ENCODE data around the gene SUSD2. TPM values are rescaled to one million over a fixed set of nuclear protein-coding genes. Genes with fewer than 3 reads are reported as not detected.
"Not testable (repeated sequence)": the region's sequence is repeated elsewhere in the genome, so short reads cannot be mapped to it uniquely, and the experiment has no call there.

SUSD2 gene
- total RNA-seq, result 0.75 and 0.79 TPM in 2 replicates
- long read RNA-seq, result 0 reads

DNA sequence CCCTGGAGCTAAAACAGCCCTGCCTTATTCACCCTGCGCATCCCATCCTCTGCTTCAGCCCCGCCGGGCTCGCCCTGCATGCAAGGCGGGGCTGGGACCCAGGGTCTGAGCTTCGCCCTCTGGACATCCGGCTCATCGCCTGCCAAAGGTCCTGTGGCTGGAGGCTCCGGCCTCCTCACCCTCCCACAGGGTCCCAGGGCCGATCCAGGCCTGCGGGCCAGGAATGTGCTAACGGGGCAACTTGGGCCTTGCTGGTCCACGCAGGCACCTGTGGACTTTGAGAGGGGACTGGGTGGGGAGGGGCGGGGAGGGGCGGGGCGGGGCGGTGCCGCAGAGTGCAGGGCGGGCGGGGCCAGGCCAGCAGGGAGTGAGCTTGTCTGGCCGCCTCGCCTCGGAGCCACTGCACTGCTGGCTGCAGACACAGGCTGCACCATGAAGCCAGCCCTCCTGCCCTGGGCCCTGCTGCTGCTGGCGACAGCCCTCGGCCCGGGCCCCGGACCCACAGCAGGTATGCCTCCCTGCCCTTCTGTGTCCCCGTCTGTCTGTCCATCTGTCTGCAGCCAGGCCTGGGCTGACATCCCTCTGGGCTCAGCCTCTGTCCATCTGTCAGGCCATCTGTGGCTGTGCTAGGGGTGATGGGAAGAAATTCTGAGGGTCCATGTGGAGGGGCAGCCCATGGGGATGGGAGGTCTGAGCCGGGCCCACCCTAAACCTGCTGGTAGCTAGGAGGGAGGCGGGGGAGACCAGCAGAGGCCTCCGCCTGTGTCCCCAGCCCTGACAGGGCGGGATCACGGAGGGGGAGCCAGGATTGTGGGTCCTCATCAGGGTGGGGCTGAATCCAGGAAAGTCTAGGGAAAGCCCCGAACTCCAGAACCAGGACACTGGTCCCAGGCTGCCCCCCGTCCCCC, at the start of gene SUSD2:
Gene SUSD2 (plus strand): TSS at position 400 of the 908 bp plus-strand sequence. CDS start 33 bp downstream, at position 433.
- Mint-ChIP-seq H3K27ac (no peak within 1 kb of the TSS), H3K27me3 (no peaks in the 10 kb centered on the region), H3K36me3 (ENCODE audit: insufficient read depth) (no peaks in the 10 kb centered on the region), H3K4me3 (ENCODE audit: low read depth) (no peak within 1 kb of the TSS), H3K9me3 (ENCODE audit: low read depth) (no peaks in the 10 kb centered on the region), H3K4me1 (ENCODE audit: low read depth) (no peaks in the 10 kb centered on the region)
- TF ChIP-seq, protein P1, sequence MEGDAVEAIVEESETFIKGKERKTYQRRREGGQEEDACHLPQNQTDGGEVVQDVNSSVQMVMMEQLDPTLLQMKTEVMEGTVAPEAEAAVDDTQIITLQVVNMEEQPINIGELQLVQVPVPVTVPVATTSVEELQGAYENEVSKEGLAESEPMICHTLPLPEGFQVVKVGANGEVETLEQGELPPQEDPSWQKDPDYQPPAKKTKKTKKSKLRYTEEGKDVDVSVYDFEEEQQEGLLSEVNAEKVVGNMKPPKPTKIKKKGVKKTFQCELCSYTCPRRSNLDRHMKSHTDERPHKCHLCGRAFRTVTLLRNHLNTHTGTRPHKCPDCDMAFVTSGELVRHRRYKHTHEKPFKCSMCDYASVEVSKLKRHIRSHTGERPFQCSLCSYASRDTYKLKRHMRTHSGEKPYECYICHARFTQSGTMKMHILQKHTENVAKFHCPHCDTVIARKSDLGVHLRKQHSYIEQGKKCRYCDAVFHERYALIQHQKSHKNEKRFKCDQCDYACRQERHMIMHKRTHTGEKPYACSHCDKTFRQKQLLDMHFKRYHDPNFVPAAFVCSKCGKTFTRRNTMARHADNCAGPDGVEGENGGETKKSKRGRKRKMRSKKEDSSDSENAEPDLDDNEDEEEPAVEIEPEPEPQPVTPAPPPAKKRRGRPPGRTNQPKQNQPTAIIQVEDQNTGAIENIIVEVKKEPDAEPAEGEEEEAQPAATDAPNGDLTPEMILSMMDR (IDR thresholded peaks at IDR 0.05; ENCODE audit: unreplicated experiment), result no peak
- DNase-seq (ENCODE audit: low spot score, unreplicated experiment), result no peak

DNA sequence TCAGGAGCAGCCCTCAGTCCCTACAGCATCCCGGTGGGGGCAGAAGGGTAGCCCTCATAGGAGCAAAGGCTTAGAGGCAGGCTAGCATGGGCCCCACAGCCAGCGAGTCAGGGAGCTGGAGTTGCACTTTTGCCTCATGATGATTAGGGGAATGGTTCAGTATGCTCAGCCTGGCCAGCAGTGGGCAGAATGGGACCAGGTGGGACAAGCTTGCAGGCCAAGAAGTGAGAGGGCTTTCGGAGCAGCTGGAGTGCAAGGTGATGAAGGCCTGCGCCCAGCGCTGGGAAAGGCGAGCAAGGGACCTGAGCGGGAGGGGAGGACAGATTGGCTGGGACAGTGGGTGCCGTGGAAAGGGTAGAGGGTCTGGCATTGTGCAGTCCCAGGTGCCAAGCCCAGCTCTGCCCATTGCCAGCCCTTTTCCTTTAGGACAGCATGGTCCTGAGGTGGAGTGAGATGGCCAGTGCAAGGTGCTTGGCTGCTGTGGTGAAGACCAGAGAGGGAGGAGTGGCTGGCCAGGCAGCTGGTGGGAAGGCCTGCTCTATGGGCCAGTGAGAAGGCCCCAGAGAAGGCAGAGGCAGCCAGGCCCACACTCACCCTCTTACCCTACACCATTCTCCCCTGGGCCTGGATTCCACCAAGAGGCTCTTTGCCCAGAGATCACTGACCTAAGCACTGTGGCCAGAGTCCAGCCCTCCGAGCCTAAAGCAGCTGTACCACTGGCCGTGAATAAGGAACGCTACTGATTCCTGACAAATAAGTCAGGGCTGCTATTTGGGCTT, 47.9 kb upstream of the SUSD2 start:
- TF ChIP-seq, protein P1 (IDR thresholded peaks at IDR 0.05; ENCODE audit: unreplicated experiment), result no peak
- Mint-ChIP-seq H3K9me3 (ENCODE audit: low read depth) (no peaks in the 10 kb centered on the region), H3K27me3 (no peaks in the 10 kb centered on the region), H3K36me3 (ENCODE audit: insufficient read depth) (peaks cover 5% of the 10 kb centered on the region), H3K4me3 (ENCODE audit: low read depth) (no peak overlapping the region), H3K4me1 (ENCODE audit: low read depth) (no peaks in the 10 kb centered on the region), H3K27ac (no peak overlapping the region)
- no peak for DNase-seq (ENCODE audit: low spot score, unreplicated experiment)

- Mint-ChIP-seq H3K27me3 (no peaks in the 10 kb centered on the region), H3K4me1 (ENCODE audit: low read depth) (no peaks in the 10 kb centered on the region), H3K9me3 (ENCODE audit: low read depth) (no peaks in the 10 kb centered on the region), H3K27ac (no peak overlapping the region), H3K36me3 (ENCODE audit: insufficient read depth) (peaks cover 5% of the 10 kb centered on the region), H3K4me3 (ENCODE audit: low read depth) (no peak overlapping the region)
- TF ChIP-seq, protein P1 (IDR thresholded peaks at IDR 0.05; ENCODE audit: unreplicated experiment), result no peak
- no peak for DNase-seq (ENCODE audit: low spot score, unreplicated experiment)
Measured at GRCh38 chr22:24134090-24134846, 47.0 kb upstream of the SUSD2 start.

DNA sequence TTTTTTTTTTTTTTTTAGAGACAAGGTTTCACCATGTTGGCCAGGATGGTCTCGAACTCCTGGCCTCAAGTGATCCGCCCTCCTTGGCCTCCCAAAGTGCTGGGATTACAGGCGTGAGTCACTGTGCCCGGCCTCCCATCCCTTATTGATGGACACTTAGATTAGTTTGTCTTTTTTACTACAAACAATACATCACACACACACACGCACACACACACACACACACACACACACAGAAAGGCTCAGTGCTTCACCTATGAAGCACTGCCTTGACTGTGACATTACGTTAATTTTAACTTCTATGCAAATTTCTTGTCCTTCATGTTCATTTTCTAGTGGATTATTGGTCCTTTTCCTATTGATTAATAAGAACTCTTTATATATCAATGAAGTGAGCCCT, 44.8 kb upstream of the SUSD2 start:
- not testable (repeated sequence) for H3K9me3 Mint-ChIP-seq (ENCODE audit: low read depth); H3K27me3 Mint-ChIP-seq; H3K27ac Mint-ChIP-seq; H3K36me3 Mint-ChIP-seq (ENCODE audit: insufficient read depth); H3K4me3 Mint-ChIP-seq (ENCODE audit: low read depth); DNase-seq (ENCODE audit: low spot score, unreplicated experiment); H3K4me1 Mint-ChIP-seq (ENCODE audit: low read depth)

- Mint-ChIP-seq H3K36me3 (ENCODE audit: insufficient read depth) (peaks cover 5% of the 10 kb centered on the region), H3K4me1 (ENCODE audit: low read depth) (no peaks in the 10 kb centered on the region)
- TF ChIP-seq, protein P1 (IDR thresholded peaks at IDR 0.05; ENCODE audit: unreplicated experiment), result no peak
Measured at GRCh38 chr22:24137595-24137994, 43.7 kb upstream of the SUSD2 start.

More at GRCh38 chr22:24137595-24137994, 43.7 kb upstream of the SUSD2 start:
- H3K9me3 Mint-ChIP-seq (ENCODE audit: low read depth), result no peaks in the 10 kb centered on the region
- no peaks in the 10 kb centered on the region for H3K27me3 Mint-ChIP-seq
- DNase-seq (ENCODE audit: low spot score, unreplicated experiment), result no peak
- H3K4me3 Mint-ChIP-seq (ENCODE audit: low read depth), result no peak overlapping the region
- H3K27ac Mint-ChIP-seq, result no peak overlapping the region

All from progenitor cell of endocrine pancreas (in vitro differentiated cells).